HCT116 (cell line): ENCODE measurements around the gene GDPD1.

Experiments
- CTCF ChIP-seq, 3 experiments: fragments of 200-600 bp in 1 of 3; sonication (generic) in 1 of 3; IDR thresholded peaks in 2 of 3; conservative IDR thresholded peaks in 1 of 3; 2 replicates each; pipeline ENCODE4 v1.5.1; 2012 to 2017; ENCODE audit warnings: low read depth in 2 of 3, low read length in 2 of 3, antibody characterized with exemption in 1 of 3, borderline replicate concordance in 1 of 3, control low read depth in 1 of 3, mild to moderate bottlenecking in 1 of 3, mixed read lengths in 1 of 3, mixed run types in 1 of 3, moderate library complexity in 1 of 3; ENCODE audit not compliant: insufficient read depth in 1 of 3
- YY1 ChIP-seq: IDR thresholded peaks from 2 replicates; pipeline ENCODE4 v1.6.1; 2011; ENCODE audit warnings: low read length, low read depth, moderate library complexity, mild to moderate bottlenecking; ENCODE audit not compliant: insufficient replicate concordance; ENCODE audit errors: extremely low read depth

GRCh38 chr17:59298521-59298920 lies 78.2 kb downstream of the GDPD1 start:
- no peak for TF ChIP-seq YY1
- TF ChIP-seq CTCF (IDR thresholded peaks at IDR 0.05 in 2 of 3, conservative IDR thresholded peaks at IDR 0.05 in 1 of 3; ENCODE audit: borderline replicate concordance in 1 of 3, insufficient read depth in 1 of 3, low read depth in 2 of 3, low read length in 2 of 3), result no peak
